Epithelial cell of proximal tubule (primary cell): ENCODE results near the gene DOCK2. TPM values are rescaled to one million over a fixed set of nuclear protein-coding genes. Genes with fewer than 3 reads are reported as not detected.
"Not testable (repeated sequence)": the region's sequence is repeated elsewhere in the genome, so short reads cannot be mapped to it uniquely, and the experiment has no call there.

Experiments used
- DNase-seq: peaks from one replicate; pipeline ENCODE4 v3.0.0-alpha.2; 2011; ENCODE audit warnings: low read depth
- H3K4me3 ChIP-seq: 2 replicates; pipeline ENCODE4 v1.5.1; 2011; ENCODE audit warnings: low read depth, mild to moderate bottlenecking, low read length
- total RNA-seq: library from RNA; depleted of rRNA; stranded (reverse); fragments of >200 nt; gene quantifications from 2 replicates; pipeline ENCODE4 v1.2.3, GENCODE V29; 2015
- TF ChIP-seq, protein P1 (sequence below): conservative IDR thresholded peaks from 2 replicates; pipeline ENCODE4 v1.5.1; 2012; ENCODE audit warnings: low read depth, mild to moderate bottlenecking, low read length

The DOCK2 gene
- total RNA-seq, 1 donor from 2014 or later = 30.4 TPM

DNA sequence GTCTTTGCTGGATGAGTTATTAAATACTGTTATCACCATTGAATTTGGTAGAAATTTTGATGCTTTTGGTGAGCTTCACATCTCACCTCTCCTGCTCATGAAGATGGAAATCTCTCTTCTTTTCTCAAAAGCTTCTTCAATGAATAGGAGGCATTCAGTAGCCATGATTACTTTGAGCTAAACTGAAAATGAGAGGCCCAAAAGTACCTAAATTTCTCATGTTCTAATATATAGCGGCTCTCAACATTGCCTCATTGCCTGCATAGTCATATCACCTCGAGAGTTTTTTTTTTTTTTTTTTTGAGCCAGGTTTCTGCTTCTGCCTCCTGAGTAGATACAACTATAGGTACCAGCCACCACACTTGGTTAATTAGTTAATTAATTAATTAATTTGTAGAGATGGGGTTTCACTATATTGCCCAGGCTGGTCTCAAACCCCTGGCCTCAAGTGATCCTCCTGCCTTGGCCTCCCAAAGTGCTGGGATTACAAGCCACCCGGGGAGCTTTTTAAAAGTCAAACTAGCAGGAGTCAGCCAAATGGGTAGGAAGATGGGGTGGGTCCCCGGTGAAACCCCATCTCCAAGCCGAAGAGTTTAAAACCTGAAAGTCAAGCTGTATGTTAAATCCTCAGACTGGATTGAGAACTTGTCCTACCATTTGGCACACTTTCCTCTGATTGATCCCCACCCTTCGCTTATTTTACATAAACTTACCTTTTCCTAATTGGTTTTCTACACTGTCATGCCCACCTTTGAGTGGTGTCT lies 169.0 kb downstream of the DOCK2 start:
- TF ChIP-seq, protein P1, sequence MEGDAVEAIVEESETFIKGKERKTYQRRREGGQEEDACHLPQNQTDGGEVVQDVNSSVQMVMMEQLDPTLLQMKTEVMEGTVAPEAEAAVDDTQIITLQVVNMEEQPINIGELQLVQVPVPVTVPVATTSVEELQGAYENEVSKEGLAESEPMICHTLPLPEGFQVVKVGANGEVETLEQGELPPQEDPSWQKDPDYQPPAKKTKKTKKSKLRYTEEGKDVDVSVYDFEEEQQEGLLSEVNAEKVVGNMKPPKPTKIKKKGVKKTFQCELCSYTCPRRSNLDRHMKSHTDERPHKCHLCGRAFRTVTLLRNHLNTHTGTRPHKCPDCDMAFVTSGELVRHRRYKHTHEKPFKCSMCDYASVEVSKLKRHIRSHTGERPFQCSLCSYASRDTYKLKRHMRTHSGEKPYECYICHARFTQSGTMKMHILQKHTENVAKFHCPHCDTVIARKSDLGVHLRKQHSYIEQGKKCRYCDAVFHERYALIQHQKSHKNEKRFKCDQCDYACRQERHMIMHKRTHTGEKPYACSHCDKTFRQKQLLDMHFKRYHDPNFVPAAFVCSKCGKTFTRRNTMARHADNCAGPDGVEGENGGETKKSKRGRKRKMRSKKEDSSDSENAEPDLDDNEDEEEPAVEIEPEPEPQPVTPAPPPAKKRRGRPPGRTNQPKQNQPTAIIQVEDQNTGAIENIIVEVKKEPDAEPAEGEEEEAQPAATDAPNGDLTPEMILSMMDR = no peak
- no peak overlapping the region for H3K4me3 ChIP-seq
- DNase-seq = no peak

DNA sequence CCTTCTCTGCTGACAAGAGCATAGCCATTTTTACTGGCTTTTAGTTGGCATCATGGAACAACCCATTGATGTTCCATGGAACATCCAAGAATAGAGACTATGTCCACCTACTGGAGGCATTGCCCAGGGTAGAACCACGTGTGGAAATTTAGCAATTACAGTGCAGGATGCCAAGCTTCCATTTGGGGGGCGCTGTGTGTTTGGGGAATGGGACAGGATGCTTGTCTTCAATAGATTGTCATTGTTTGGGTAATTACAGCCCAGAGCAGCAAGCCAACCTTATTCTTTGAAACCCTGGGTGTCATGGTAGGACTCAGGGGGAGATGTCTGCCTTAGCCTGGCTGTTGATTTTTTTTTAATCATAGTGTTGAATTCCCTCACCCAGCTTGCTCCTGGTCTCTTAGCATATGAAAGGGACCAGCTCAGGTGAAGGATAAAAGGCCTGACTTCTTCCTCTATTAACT lies 171.1 kb downstream of the DOCK2 start:
- no peak for DNase-seq
- no peak overlapping the region for H3K4me3 ChIP-seq
- TF ChIP-seq, protein P1 = no peak

DNA sequence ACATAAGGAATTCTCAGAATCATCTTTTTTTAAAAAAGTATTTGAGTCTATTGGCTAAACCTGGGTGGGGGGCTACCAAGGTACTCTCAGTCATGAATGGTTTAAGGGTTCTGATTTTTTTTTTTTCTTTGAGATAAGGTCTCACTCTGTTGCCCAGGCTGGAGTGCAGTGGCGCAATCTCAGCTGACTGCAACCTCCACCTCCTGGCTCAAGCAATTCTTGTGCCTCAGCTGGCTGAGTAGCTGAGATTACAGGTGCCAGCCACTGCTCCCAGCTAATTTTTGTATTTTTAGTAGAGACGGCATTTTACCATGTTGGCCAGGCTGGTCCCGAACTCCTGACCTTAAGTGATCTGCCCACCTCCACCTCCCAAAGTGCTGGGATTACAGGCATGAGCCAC lies 171.8 kb downstream of the DOCK2 start:
- not testable (repeated sequence) for H3K4me3 ChIP-seq, DNase-seq

DNA sequence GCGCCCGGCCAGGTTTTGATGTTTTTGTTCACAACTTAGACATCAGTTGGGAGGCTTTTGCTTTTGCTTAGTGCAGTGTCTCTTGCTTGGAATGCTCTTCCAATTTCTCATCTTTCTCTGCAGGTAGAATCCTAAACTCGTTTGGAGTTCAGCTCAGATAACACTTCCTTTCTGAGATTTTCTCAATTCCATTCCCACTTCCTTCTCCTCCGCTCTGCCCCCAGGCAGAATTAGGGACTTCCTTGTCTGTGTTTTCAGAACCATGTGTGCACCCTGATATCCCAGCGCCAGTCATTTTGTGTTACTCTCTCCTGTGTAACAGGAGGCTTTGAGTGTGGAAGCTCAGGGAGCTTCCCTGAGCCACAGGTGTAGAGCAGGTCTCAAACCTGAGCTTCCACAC lies 172.2 kb downstream of the DOCK2 start:
- TF ChIP-seq, protein P1 = no peak
- no peak overlapping the region for H3K4me3 ChIP-seq
- DNase-seq = no peak

DNA sequence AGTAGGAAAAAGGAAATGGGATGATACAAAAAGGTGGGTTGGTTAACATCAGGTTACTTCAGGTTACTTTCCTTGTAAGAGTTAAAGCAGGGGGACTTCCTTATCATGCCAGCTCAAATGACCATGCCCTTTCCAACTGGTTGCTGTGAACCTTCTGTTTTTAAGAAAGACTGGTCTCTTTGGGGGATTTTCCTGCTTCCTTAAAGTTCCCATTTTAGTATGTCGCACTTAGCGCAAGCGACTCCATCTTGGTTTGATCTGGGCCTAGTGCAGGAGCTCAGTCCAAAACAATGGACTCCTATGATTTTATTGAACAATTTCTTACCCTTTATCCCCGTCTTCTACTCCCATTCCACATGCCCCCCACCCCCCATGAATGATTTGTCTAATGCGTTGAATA lies 173.4 kb downstream of the DOCK2 start:
- DNase-seq = no peak
- no peak overlapping the region for H3K4me3 ChIP-seq
- TF ChIP-seq, protein P1 = no peak

DNA sequence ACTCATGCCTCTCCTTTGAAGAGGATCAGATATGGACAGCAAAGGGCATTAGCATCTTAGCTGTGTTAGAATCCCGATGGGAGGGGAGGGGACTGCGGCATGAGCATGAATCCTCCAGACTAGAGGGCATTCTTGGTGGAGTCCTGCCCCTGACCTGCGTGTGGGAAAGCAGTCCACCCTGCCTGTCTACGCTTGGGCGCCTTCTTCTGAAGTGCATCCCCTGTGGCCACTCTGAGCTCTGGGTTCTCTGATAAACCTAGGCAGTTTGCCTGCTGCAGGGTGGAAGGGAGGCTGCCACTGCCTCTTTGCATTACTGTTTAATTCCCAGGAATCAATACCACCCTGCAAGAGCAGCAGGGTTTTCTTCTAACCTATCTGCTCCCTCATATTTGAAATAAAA lies 173.9 kb downstream of the DOCK2 start:
- TF ChIP-seq, protein P1 = no peak
- H3K4me3 ChIP-seq = no peak overlapping the region
- no peak for DNase-seq

DNA sequence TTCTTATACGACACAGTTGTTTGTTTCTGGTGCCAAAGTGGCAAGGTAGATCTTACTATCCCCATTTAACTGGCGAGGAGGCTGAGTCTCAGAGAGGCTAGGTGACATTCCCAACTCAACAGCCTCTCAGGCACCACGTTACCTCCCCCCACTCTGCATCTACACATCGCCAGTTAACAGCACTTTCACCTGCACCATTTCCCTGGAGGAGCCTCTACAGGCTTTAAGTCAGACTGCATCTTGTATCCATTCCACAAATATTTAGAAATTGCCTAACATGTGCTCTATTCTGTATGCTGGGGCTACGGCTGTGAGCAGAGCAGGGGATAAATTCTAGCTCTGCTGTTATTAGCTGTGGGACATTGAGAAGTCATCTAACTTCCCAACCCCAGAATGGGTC lies 174.6 kb downstream of the DOCK2 start:
- no peak overlapping the region for H3K4me3 ChIP-seq
- TF ChIP-seq, protein P1 = no peak
- no peak for DNase-seq
